22Rv1 (cell line): ENCODE measurements around the gene SLC2A5.

Experiments
- CTCF ChIP-seq: fragments of 450-650 bp; IDR thresholded peaks from 2 replicates; pipeline ENCODE4 v1.5.1; 2017; ENCODE audit warnings: mild to moderate bottlenecking
- ZFX ChIP-seq: fragments of 450-650 bp; IDR thresholded peaks from 2 replicates; pipeline ENCODE4 v1.6.1; 2017; ENCODE audit warnings: antibody characterized with exemption, borderline replicate concordance

GRCh38 chr1:8989061-8989460 is 80.4 kb downstream of the SLC2A5 start:
- TF ChIP-seq CTCF: no peak
- no peak for TF ChIP-seq ZFX
